ENCODE measurements around the gene FGR. TPM values are rescaled to one million over a fixed set of nuclear protein-coding genes. Genes with fewer than 3 reads are reported as not detected.

The FGR gene
- total and polyA plus RNA-seq, 2 experiments from 2014 or later, result 0.53 to 0.56 TPM

DNA sequence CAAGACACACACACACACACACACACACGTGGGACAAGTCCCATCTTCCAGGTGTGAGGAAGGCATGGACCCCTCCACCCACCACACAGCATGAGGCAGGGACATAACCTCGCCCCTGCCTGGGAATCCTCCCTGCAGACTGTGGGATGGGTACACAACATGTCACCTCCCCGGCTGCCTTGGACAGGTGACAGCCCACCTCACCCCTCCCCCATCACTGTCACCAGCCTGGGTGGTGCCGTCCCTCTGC is 71.7 kb downstream of the FGR start:
- H3K4me2 ChIP-seq, result no peak overlapping the region
- peaks cover 7% of the 10 kb centered on the region for H3K79me2 ChIP-seq (replicated peaks; ENCODE audit: insufficient read depth)
- Mint-ChIP-seq H3K36me3 (ENCODE audit: low read depth) (no peaks in the 10 kb centered on the region; the same call in 2 of the 3 replicates), H3K27ac (no peak overlapping the region), H3K27me3 (ENCODE audit: insufficient read depth, low read depth, poor library complexity) (peaks cover 36% of the 10 kb centered on the region), H3K4me1 (peaks cover 86% of the 10 kb centered on the region), H3K4me3 (no peak overlapping the region), H3K9me3 (no peaks in the 10 kb centered on the region)
- no peaks in the 10 kb centered on the region for H3K36me3 ChIP-seq (ENCODE audit: insufficient read depth)
- peaks cover 18% of the 10 kb centered on the region for H3F3A ChIP-seq (replicated peaks; ENCODE audit: low read depth)
- H4K20me1 ChIP-seq (replicated peaks; ENCODE audit: insufficient read depth), result peaks cover 7% of the 10 kb centered on the region
- no peaks in the 10 kb centered on the region for H3K9me2 ChIP-seq (ENCODE audit: insufficient read depth)
- no peak overlapping the region for H2AFZ ChIP-seq
- TF ChIP-seq, protein P1, sequence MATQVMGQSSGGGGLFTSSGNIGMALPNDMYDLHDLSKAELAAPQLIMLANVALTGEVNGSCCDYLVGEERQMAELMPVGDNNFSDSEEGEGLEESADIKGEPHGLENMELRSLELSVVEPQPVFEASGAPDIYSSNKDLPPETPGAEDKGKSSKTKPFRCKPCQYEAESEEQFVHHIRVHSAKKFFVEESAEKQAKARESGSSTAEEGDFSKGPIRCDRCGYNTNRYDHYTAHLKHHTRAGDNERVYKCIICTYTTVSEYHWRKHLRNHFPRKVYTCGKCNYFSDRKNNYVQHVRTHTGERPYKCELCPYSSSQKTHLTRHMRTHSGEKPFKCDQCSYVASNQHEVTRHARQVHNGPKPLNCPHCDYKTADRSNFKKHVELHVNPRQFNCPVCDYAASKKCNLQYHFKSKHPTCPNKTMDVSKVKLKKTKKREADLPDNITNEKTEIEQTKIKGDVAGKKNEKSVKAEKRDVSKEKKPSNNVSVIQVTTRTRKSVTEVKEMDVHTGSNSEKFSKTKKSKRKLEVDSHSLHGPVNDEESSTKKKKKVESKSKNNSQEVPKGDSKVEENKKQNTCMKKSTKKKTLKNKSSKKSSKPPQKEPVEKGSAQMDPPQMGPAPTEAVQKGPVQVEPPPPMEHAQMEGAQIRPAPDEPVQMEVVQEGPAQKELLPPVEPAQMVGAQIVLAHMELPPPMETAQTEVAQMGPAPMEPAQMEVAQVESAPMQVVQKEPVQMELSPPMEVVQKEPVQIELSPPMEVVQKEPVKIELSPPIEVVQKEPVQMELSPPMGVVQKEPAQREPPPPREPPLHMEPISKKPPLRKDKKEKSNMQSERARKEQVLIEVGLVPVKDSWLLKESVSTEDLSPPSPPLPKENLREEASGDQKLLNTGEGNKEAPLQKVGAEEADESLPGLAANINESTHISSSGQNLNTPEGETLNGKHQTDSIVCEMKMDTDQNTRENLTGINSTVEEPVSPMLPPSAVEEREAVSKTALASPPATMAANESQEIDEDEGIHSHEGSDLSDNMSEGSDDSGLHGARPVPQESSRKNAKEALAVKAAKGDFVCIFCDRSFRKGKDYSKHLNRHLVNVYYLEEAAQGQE (IDR thresholded peaks at IDR 0.05; ENCODE audit: unreplicated experiment), result no peak
- TF ChIP-seq ZNF114 (CRISPR knock-in tag; IDR thresholded peaks at IDR 0.05), result no peak
- no peak overlapping the region for H3K4me3 ChIP-seq
- DNase-seq (ENCODE audit: low spot score), result no peak
- no peak for ATAC-seq
- no peak overlapping the region for H3K27ac ChIP-seq (ENCODE audit: low read depth)
- peaks cover 68% of the 10 kb centered on the region for H3K4me1 ChIP-seq (ENCODE audit: insufficient read depth)
- H3K27me3 ChIP-seq (ENCODE audit: insufficient read depth), result no peaks in the 10 kb centered on the region

DNA sequence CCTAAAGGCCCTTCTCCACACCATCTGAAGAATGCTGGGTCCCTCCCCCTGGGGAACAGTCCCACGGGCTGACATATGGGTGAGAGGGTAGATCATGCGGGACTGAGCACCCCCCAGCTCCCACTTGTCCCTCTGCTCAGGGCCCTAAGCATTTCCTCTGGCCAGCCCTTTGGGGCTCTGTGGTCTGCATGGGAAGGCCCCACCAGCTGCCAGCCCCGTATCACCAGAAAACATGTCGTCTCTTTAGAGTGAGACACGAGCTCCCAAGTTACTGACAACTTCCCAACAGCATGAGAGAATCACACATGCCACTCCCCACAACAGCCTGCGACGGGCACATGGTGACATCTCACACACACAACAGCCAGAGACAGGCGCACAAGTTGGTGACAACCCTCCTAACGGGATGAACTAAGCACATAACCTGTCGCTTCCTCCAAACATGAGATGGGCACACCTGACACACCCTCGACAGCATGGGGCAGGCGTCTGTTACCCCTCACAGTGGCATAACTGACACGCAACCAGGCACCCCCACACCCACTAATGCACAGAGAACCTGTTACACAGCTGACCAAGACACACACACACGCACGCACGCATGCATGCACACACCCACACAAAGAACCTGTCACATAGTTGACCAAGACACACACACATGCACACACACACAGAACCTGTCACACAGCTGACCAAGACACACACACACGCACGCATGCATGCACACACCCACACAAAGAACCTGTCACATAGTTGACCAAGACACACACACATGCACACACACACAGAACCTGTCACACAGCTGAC is 72.2 kb downstream of the FGR start:
- H3K4me2 ChIP-seq, result no peak overlapping the region
- no peak overlapping the region for H2AFZ ChIP-seq
- Mint-ChIP-seq H3K27ac (no peak overlapping the region), H3K4me3 (no peak overlapping the region; the same call in 2 of the 3 replicates), H3K36me3 (ENCODE audit: low read depth) (peaks cover 1% of the 10 kb centered on the region; the same call in 1 of the 3 replicates), H3K4me1 (peaks cover 84% of the 10 kb centered on the region), H3K27me3 (ENCODE audit: insufficient read depth, low read depth, poor library complexity) (peaks cover 35% of the 10 kb centered on the region), H3K9me3 (no peaks in the 10 kb centered on the region)
- H3K36me3 ChIP-seq (ENCODE audit: insufficient read depth), result no peaks in the 10 kb centered on the region
- H3K4me3 ChIP-seq, result no peak overlapping the region
- no peak overlapping the region; the same call in 1 of the 2 replicates for H3K27ac ChIP-seq (ENCODE audit: low read depth)
- no peaks in the 10 kb centered on the region for H3K27me3 ChIP-seq (ENCODE audit: insufficient read depth)
- H3K4me1 ChIP-seq (ENCODE audit: insufficient read depth), result peaks cover 68% of the 10 kb centered on the region
- ATAC-seq (no peak), DNase-seq (ENCODE audit: low spot score) (no peak)
- peaks cover 7% of the 10 kb centered on the region for H4K20me1 ChIP-seq (replicated peaks; ENCODE audit: insufficient read depth)
- peaks cover 21% of the 10 kb centered on the region for H3F3A ChIP-seq (replicated peaks; ENCODE audit: low read depth)
- no peaks in the 10 kb centered on the region for H3K9me2 ChIP-seq (ENCODE audit: insufficient read depth)
- peaks cover 7% of the 10 kb centered on the region for H3K79me2 ChIP-seq (replicated peaks; ENCODE audit: insufficient read depth)
- TF ChIP-seq, protein P2, sequence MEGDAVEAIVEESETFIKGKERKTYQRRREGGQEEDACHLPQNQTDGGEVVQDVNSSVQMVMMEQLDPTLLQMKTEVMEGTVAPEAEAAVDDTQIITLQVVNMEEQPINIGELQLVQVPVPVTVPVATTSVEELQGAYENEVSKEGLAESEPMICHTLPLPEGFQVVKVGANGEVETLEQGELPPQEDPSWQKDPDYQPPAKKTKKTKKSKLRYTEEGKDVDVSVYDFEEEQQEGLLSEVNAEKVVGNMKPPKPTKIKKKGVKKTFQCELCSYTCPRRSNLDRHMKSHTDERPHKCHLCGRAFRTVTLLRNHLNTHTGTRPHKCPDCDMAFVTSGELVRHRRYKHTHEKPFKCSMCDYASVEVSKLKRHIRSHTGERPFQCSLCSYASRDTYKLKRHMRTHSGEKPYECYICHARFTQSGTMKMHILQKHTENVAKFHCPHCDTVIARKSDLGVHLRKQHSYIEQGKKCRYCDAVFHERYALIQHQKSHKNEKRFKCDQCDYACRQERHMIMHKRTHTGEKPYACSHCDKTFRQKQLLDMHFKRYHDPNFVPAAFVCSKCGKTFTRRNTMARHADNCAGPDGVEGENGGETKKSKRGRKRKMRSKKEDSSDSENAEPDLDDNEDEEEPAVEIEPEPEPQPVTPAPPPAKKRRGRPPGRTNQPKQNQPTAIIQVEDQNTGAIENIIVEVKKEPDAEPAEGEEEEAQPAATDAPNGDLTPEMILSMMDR (conservative IDR thresholded peaks at IDR 0.05; ENCODE audit: low read depth in 2 of 2), result no peak
- TF ChIP-seq NANOG (IDR thresholded peaks at IDR 0.05; ENCODE audit: borderline replicate concordance), result no peak
- TF ChIP-seq, protein P1 (IDR thresholded peaks at IDR 0.05; ENCODE audit: unreplicated experiment), result no peak

All from GM23338 (cell line).